ENCODE measurements around the gene TEAD1. TPM values are rescaled to one million over a fixed set of nuclear protein-coding genes. Genes with fewer than 3 reads are reported as not detected.
"Not testable (repeated sequence)": the region's sequence is repeated elsewhere in the genome, so short reads cannot be mapped to it uniquely, and the experiment has no call there.

The TEAD1 gene
- total RNA-seq, 4 donors from 2014 or later = 184 to 272 (median 208) TPM

GRCh38 chr11:12868315-12869073 lies 194.3 kb downstream of the TEAD1 start:
- Histone ChIP-seq H3K36me3 (no peaks in the 10 kb centered on the region), H3K4me1 (peaks cover 0 to 47% (median 2%) of the 10 kb centered on the region in 3 donors), H3K27ac (no peak overlapping the region), H3K27me3 (no peaks in the 10 kb centered on the region), H3K4me3 (no peak overlapping the region), H3K9me3 (no peaks in the 10 kb centered on the region)
- 56 to 57% methylated on average over 2 to 3 of the region's 3 CpGs for WGBS, 2 donors (ENCODE audit: low coverage in 1 of 2)
- TF ChIP-seq POLR2A (IDR thresholded peaks at IDR 0.05) (no peak), CTCF (IDR thresholded peaks at IDR 0.05) (peak in 2 of 4 experiments; percentile 16 to 24), POLR2AphosphoS5 (IDR thresholded peaks at IDR 0.05) (no peak)
- ATAC-seq = no peak

- WGBS, 2 donors (ENCODE audit: low coverage in 1 of 2) = 14 to 63% methylated on average over 1 to 2 of the region's 2 CpGs
- TF ChIP-seq POLR2A (IDR thresholded peaks at IDR 0.05) = no peak
- no peak for TF ChIP-seq EP300 (IDR thresholded peaks at IDR 0.05)
- TF ChIP-seq CTCF (IDR thresholded peaks at IDR 0.05) = no peak
- no peak for TF ChIP-seq POLR2AphosphoS5 (IDR thresholded peaks at IDR 0.05)
- Histone ChIP-seq H3K27me3 (no peaks in the 10 kb centered on the region), H3K4me3 (no peak overlapping the region), H3K9me3 (no peaks in the 10 kb centered on the region), H3K36me3 (no peaks in the 10 kb centered on the region), H3K27ac (no peak overlapping the region), H3K4me1 (peaks cover 0 to 22% (median 2%) of the 10 kb centered on the region in 3 donors)
- ATAC-seq = no peak
These were observed 197.0 kb downstream of the TEAD1 start for GRCh38 chr11:12871241-12871640.

GRCh38 chr11:12871788-12872321 lies 197.6 kb downstream of the TEAD1 start:
- H3K36me3 ChIP-seq = no peaks in the 10 kb centered on the region
- H3K9me3 ChIP-seq = no peaks in the 10 kb centered on the region
- H3K27ac ChIP-seq = no peak overlapping the region
- TF ChIP-seq POLR2A (IDR thresholded peaks at IDR 0.05) = no peak
- no peak for TF ChIP-seq EP300 (IDR thresholded peaks at IDR 0.05)
- no peak for TF ChIP-seq CTCF (IDR thresholded peaks at IDR 0.05)
- no peak for TF ChIP-seq POLR2AphosphoS5 (IDR thresholded peaks at IDR 0.05)
- H3K27me3 ChIP-seq = no peaks in the 10 kb centered on the region
- no peak for ATAC-seq
- 95% methylated on average over 7 to 11 of the region's 11 CpGs for WGBS, 2 donors (ENCODE audit: low coverage in 1 of 2)
- H3K4me1 ChIP-seq = peaks cover 0 to 21% (median 2%) of the 10 kb centered on the region in 3 donors
- H3K4me3 ChIP-seq = no peak overlapping the region

GRCh38 chr11:12876340-12876739 lies 202.1 kb downstream of the TEAD1 start:
- H3K9me3 ChIP-seq = no peaks in the 10 kb centered on the region
- peaks cover 0 to 19% of the 10 kb centered on the region in 2 donors for H3K36me3 ChIP-seq
- TF ChIP-seq POLR2A (IDR thresholded peaks at IDR 0.05) = no peak
- TF ChIP-seq CTCF (IDR thresholded peaks at IDR 0.05) = no peak
- no peak for TF ChIP-seq POLR2AphosphoS5 (IDR thresholded peaks at IDR 0.05)
- TF ChIP-seq EP300 (IDR thresholded peaks at IDR 0.05) = no peak
- H3K27ac ChIP-seq = no peak overlapping the region
- WGBS, 2 donors (ENCODE audit: low coverage in 1 of 2) = 37 to 60% methylated on average over 3 to 4 of the region's 5 CpGs
- ATAC-seq = no peak
- H3K27me3 ChIP-seq = no peaks in the 10 kb centered on the region
- H3K4me3 ChIP-seq = no peak overlapping the region
- peaks cover 0 to 3% (median 0%) of the 10 kb centered on the region in 3 donors for H3K4me1 ChIP-seq

- Histone ChIP-seq H3K36me3 (peaks cover 0 to 25% of the 10 kb centered on the region in 2 donors), H3K4me1 (no peaks in the 10 kb centered on the region), H3K4me3 (no peak overlapping the region), H3K27ac (no peak overlapping the region), H3K27me3 (no peaks in the 10 kb centered on the region), H3K9me3 (no peaks in the 10 kb centered on the region)
- ATAC-seq = no peak
- 81 to 93% methylated on average over 3 to 5 of the region's 5 CpGs for WGBS, 2 donors (ENCODE audit: low coverage in 1 of 2)
- no peak for TF ChIP-seq POLR2AphosphoS5 (IDR thresholded peaks at IDR 0.05)
- no peak for TF ChIP-seq CTCF (IDR thresholded peaks at IDR 0.05)
- TF ChIP-seq EP300 (IDR thresholded peaks at IDR 0.05) = no peak
- no peak for TF ChIP-seq POLR2A (IDR thresholded peaks at IDR 0.05)
These were observed 202.8 kb downstream of the TEAD1 start for GRCh38 chr11:12876988-12877387.

- not testable (repeated sequence) for H3K9me3 ChIP-seq, H3K4me3 ChIP-seq, H3K27me3 ChIP-seq, ATAC-seq, H3K4me1 ChIP-seq, H3K27ac ChIP-seq
- 95 to 100% methylated on average over 3 to 4 of the region's 4 CpGs for WGBS, 2 donors (ENCODE audit: low coverage in 1 of 2)
- peaks cover 0 to 30% of the 10 kb centered on the region in 2 donors for H3K36me3 ChIP-seq
These were observed 203.3 kb downstream of the TEAD1 start for GRCh38 chr11:12877508-12877907.

All from gastroesophageal sphincter (tissue), 4 donors.